H1 (cell line): ENCODE results near the gene MRPS31. TPM values are rescaled to one million over a fixed set of nuclear protein-coding genes. Genes with fewer than 3 reads are reported as not detected.

Experiments
- CTCF ChIP-seq, 3 experiments: IDR thresholded peaks; 1 replicate in 2 of 3; 2 replicates in 1 of 3; pipeline versions ENCODE4 v1.5.1 to v1.6.1; 2011; ENCODE audit warnings: low read length in 3 of 3, mild to moderate bottlenecking in 3 of 3, inconsistent platforms in 2 of 3, low read depth in 1 of 3, moderate library complexity in 1 of 3; ENCODE audit not compliant: insufficient read depth in 1 of 3; ENCODE audit errors: control extremely low read depth in 1 of 3
- JUN ChIP-seq: IDR thresholded peaks from 2 replicates; pipeline ENCODE4 v1.6.1; 2011; ENCODE audit warnings: low read depth, mild to moderate bottlenecking, improper control_type of control experiment, low read length
- SAP30 ChIP-seq: fragments of 300-600 bp; sonication (generic); IDR thresholded peaks from 2 replicates; pipeline ENCODE4 v1.7.1; 2012; ENCODE audit warnings: low read length, moderate library complexity, mild to moderate bottlenecking, inconsistent platforms; ENCODE audit not compliant: insufficient read depth, insufficient replicate concordance
- polyA plus RNA-seq, 7 experiments: library from polyadenylated mRNA; depleted of rRNA in 3 of 7; stranded (reverse) in 5 of 7; unstranded in 2 of 7; fragments of >200 nt in 5 of 7; fragments of 200-250 nt in 2 of 7; gene quantifications; 1 replicate in 5 of 7; 2 replicates in 1 of 7; 4 replicates in 1 of 7; pipeline versions ENCODE4 v1.2.1 to v1.2.3, GENCODE V29; 2011 to 2013; ENCODE audit warnings: missing spikeins in 2 of 7, mixed read lengths in 2 of 7
- total RNA-seq: library from RNA; stranded (reverse); fragmentation: NEBNext Ultra II Directional; extraction: Animal tissue kit (Norgen Biotek cat#: 25700); gene quantifications from 2 replicates; pipeline ENCODE4 v1.2.1, GENCODE V29; 2021
- TF ChIP-seq, protein P1 (sequence below): IDR thresholded peaks from 2 replicates; pipeline ENCODE4 v1.6.1; 2012; ENCODE audit warnings: inconsistent platforms

The MRPS31 gene
- total and polyA plus RNA-seq, 2 of the 8 experiments (the other 6 are each of a cell fraction or from before 2014, with no cell fraction given): 13.6 to 33.3 TPM

DNA sequence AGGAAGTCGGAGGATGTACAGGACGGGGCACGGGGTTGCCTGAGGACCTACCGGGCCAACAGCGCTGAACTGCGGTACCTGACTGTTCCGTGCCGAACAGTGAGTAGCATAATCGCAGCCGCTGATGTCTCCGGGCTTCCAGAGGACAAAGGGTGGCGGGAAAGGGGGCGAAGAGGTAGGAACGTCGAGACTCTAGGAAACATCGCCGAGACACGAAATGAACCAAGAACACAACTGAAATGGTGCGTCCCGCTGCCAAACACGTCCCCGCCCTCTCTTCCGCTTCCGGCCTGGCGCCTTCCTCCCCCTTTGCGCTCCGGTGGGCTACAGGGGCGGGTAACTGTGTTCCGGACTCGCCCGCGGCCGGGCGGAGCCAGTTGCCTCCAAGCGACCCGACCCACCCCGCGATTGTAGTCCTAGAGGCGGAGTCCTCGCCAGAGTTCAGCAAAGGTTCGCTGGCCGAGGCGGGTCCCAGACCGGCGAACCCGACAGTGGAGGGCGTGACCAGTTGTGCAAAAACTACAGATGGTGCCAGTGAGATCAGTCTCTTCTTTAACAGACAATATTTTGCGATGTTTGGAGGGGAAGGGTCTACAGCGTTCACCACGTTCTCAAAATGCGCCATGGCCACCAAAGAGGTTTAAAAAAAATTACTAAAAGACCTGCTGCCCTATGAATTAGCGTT lies at the start of gene MRPS31 (continued):
- no peak for TF ChIP-seq CTCF (IDR thresholded peaks at IDR 0.05; ENCODE audit: control extremely low read depth in 1 of 3, insufficient read depth in 1 of 3, low read depth in 1 of 3, low read length in 3 of 3)
- no peak for TF ChIP-seq SAP30
- peak; percentile 62; the same call in 1 of the 2 replicates for TF ChIP-seq JUN
- TF ChIP-seq, protein P1, sequence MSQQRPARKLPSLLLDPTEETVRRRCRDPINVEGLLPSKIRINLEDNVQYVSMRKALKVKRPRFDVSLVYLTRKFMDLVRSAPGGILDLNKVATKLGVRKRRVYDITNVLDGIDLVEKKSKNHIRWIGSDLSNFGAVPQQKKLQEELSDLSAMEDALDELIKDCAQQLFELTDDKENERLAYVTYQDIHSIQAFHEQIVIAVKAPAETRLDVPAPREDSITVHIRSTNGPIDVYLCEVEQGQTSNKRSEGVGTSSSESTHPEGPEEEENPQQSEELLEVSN: peak; percentile 64
